Esophagus squamous epithelium (tissue), 4 donors: ENCODE results near the gene NR3C2.

Source experiments
- CTCF ChIP-seq, 6 experiments: fragments of 450-650 bp in 4 of 6; fragments of 200-600 bp in 2 of 6; sonication (generic) in 2 of 6; IDR thresholded peaks; one replicate each; pipeline ENCODE4 v1.5.1; 2016 to 2019; ENCODE audit warnings: antibody characterized with exemption in 6 of 6, mild to moderate bottlenecking in 4 of 6, moderate library complexity in 4 of 6
- POLR2A ChIP-seq, 4 donors: fragments of 450-650 bp; IDR thresholded peaks; one replicate each; pipeline ENCODE4 v1.6.1; 2017; ENCODE audit warnings: antibody characterized with exemption in 4 of 4, mild to moderate bottlenecking in 4 of 4, moderate library complexity in 3 of 4

DNA sequence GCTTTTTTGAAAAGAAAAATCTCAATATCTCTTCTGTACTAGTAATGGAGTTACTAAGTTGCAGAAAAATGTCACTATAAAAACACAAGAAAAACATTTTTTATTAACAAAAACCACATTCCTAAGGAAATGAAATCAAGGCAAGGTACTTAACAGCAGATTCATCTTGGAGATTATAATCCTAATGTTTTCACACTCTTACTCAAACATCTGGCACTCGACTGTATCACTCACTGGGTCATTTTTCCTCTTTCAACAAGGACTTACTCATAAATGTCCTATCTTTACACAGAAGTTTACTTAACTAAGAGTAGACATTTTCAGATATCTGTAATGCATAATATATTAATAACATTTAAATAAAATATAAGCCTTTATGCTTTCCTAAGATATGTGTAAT, 216.6 kb downstream of the NR3C2 start:
- TF ChIP-seq CTCF (IDR thresholded peaks at IDR 0.05) (no peak), POLR2A (IDR thresholded peaks at IDR 0.05) (no peak)
